Panc1 (cell line): Measurements from ENCODE around the gene UBXN2A. TPM values are rescaled to one million over a fixed set of nuclear protein-coding genes. Genes with fewer than 3 reads are reported as not detected.

ENCODE experiments used
- ATAC-seq: fragments of 200-7000 bp; cut with Tn5 transposase; 2 replicates; pipeline ENCODE4 v1.9.1; 2020; ENCODE audit warnings: mild to moderate bottlenecking, moderate library complexity
- BruUV-seq: library from RNA; stranded (reverse); fragments of 400-500 nt; replicated peaks from 2 replicates; lab custom pipeline; 2021; lab: Mats Ljungman, UMichigan
- CTCF ChIA-PET: fragments of 300-600 bp; sonication (Branson Sonifier 250); formaldehyde crosslinking; loops from one replicate; lab custom pipeline; 2022; ENCODE audit warnings: antibody characterized with exemption; lab: Charles Lee
- POLR2A ChIA-PET: fragments of 300-600 bp; sonication (Branson Sonifier 250); formaldehyde crosslinking; loops from one replicate; lab custom pipeline; 2022; ENCODE audit warnings: antibody characterized with exemption; lab: Charles Lee
- DNase-seq: peaks from one replicate; pipeline ENCODE4 v3.0.0-alpha.2; 2010; ENCODE audit warnings: low read depth, low spot score
- H3K27ac ChIP-seq: 2 replicates; pipeline ENCODE4 v1.5.1; 2011; ENCODE audit warnings: mild to moderate bottlenecking, low read length, inconsistent platforms
- H3K27me3 ChIP-seq: fragments of 200-500 bp; sonication (Bioruptor generic); 2 replicates; pipeline ENCODE4 v1.6.0; 2014; ENCODE audit warnings: low read length, inconsistent platforms; ENCODE audit not compliant: control insufficient read depth, insufficient read depth
- H3K36me3 ChIP-seq: fragments of 200-500 bp; sonication (Bioruptor generic); 2 replicates; pipeline ENCODE4 v1.5.1; 2014; ENCODE audit warnings: inconsistent platforms, mild to moderate bottlenecking, low read length, moderate library complexity; ENCODE audit not compliant: control insufficient read depth, insufficient read depth
- H3K4me1 ChIP-seq: 2 replicates; pipeline ENCODE4 v1.5.1; 2011; ENCODE audit warnings: inconsistent platforms, mild to moderate bottlenecking, low read length, moderate library complexity; ENCODE audit not compliant: control insufficient read depth, insufficient read depth
- H3K4me3 ChIP-seq, 2 experiments: 2 replicates each; pipeline ENCODE4 v1.5.1; 2011 to 2012; ENCODE audit warnings: low read depth in 2 of 2, low read length in 2 of 2, mild to moderate bottlenecking in 2 of 2, inconsistent platforms in 1 of 2, moderate library complexity in 1 of 2
- H3K9me3 ChIP-seq: fragments of 200-500 bp; sonication (Bioruptor generic); 2 replicates; pipeline ENCODE4 v1.5.1; 2014; ENCODE audit warnings: low read depth, mild to moderate bottlenecking, inconsistent platforms, low read length, moderate library complexity; ENCODE audit not compliant: control insufficient read depth, insufficient read depth
- POLR2AphosphoS5 ChIP-seq: IDR thresholded peaks from 2 replicates; pipeline ENCODE4 v1.6.1; 2012; ENCODE audit warnings: mild to moderate bottlenecking, low read depth, low read length, moderate library complexity
- SIN3A ChIP-seq: IDR thresholded peaks from 2 replicates; pipeline ENCODE4 v1.6.1; 2012; ENCODE audit warnings: low read depth, mild to moderate bottlenecking, low read length, moderate library complexity, borderline replicate concordance; ENCODE audit not compliant: insufficient read depth
- TCF7L2 ChIP-seq: IDR thresholded peaks from 2 replicates; pipeline ENCODE4 v1.6.1; 2011; ENCODE audit warnings: mild to moderate bottlenecking, low read depth, low read length, inconsistent platforms
- in situ Hi-C: cut with HindIII; loops from 2 replicates; pipeline ENCODE4 v1.10.0; 2016; ENCODE audit warnings: low sequenced_read_pairs, low pct_unique_long_range_greater_than_20kb
- intact Hi-C: fragments of 100-400 bp; cut with micrococcal nuclease; formaldehyde crosslinking; loops from one replicate; pipeline ENCODE4 v1.10.0; 2022; ENCODE audit not compliant: unreplicated experiment
- total RNA-seq: library from RNA; stranded (reverse); gene quantifications from one replicate; pipeline ENCODE4 v1.2.1, GENCODE V29; 2021; ENCODE audit not compliant: unreplicated experiment
- TF ChIP-seq, protein P1 (sequence below), 2 experiments: IDR thresholded peaks; 2 replicates each; pipeline ENCODE4 v1.6.1; 2011 to 2012; ENCODE audit warnings: low read depth in 2 of 2, control low read depth in 1 of 2, low read length in 1 of 2, mild to moderate bottlenecking in 1 of 2, moderate library complexity in 1 of 2; ENCODE audit not compliant: insufficient read depth in 1 of 2
- TF ChIP-seq, protein P2 (sequence below): fragments of 450-650 bp; IDR thresholded peaks from 2 replicates; pipeline ENCODE4 v1.5.1; 2017; ENCODE audit warnings: mild to moderate bottlenecking

Gene UBXN2A
- total RNA-seq, 1 experiment from 2014 or later: 23.3 TPM

DNA sequence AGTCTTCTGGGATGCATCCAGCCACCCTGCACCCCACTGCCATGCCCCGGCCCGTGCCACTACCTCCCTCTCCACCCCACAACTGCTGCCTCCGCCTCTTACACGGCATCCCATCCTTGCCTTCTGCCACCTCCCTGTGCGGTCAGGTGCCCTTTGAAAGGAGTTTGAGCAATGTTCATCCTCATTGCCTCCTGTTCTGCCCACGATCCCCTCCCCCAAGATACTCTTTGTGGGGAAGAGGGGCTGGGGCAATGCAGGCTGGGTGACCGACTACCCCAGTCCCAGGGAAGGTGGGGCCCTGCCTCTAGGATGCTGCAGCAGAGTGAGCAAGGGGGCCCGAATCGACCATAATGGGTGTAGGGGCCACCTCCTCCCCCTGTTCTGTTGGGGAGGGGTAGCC, 78.0 kb downstream of the UBXN2A start:
- Histone ChIP-seq H3K4me1 (peaks cover 20% of the 10 kb centered on the region), H3K27me3 (no peaks in the 10 kb centered on the region), H3K36me3 (no peaks in the 10 kb centered on the region), H3K9me3 (no peaks in the 10 kb centered on the region), H3K27ac (no peak overlapping the region), H3K4me3 (no peak overlapping the region)
- BruUV-seq: no TSS peak
- intact Hi-C loops: no loop called here
- TF ChIP-seq SIN3A: no peak
- no peak for TF ChIP-seq POLR2AphosphoS5
- TF ChIP-seq TCF7L2: no peak
- TF ChIP-seq, protein P1, sequence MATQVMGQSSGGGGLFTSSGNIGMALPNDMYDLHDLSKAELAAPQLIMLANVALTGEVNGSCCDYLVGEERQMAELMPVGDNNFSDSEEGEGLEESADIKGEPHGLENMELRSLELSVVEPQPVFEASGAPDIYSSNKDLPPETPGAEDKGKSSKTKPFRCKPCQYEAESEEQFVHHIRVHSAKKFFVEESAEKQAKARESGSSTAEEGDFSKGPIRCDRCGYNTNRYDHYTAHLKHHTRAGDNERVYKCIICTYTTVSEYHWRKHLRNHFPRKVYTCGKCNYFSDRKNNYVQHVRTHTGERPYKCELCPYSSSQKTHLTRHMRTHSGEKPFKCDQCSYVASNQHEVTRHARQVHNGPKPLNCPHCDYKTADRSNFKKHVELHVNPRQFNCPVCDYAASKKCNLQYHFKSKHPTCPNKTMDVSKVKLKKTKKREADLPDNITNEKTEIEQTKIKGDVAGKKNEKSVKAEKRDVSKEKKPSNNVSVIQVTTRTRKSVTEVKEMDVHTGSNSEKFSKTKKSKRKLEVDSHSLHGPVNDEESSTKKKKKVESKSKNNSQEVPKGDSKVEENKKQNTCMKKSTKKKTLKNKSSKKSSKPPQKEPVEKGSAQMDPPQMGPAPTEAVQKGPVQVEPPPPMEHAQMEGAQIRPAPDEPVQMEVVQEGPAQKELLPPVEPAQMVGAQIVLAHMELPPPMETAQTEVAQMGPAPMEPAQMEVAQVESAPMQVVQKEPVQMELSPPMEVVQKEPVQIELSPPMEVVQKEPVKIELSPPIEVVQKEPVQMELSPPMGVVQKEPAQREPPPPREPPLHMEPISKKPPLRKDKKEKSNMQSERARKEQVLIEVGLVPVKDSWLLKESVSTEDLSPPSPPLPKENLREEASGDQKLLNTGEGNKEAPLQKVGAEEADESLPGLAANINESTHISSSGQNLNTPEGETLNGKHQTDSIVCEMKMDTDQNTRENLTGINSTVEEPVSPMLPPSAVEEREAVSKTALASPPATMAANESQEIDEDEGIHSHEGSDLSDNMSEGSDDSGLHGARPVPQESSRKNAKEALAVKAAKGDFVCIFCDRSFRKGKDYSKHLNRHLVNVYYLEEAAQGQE (IDR thresholded peaks at IDR 0.05; ENCODE audit: insufficient read depth in 1 of 2, low read depth in 2 of 2, low read length in 1 of 2): no peak
- TF ChIP-seq, protein P2, sequence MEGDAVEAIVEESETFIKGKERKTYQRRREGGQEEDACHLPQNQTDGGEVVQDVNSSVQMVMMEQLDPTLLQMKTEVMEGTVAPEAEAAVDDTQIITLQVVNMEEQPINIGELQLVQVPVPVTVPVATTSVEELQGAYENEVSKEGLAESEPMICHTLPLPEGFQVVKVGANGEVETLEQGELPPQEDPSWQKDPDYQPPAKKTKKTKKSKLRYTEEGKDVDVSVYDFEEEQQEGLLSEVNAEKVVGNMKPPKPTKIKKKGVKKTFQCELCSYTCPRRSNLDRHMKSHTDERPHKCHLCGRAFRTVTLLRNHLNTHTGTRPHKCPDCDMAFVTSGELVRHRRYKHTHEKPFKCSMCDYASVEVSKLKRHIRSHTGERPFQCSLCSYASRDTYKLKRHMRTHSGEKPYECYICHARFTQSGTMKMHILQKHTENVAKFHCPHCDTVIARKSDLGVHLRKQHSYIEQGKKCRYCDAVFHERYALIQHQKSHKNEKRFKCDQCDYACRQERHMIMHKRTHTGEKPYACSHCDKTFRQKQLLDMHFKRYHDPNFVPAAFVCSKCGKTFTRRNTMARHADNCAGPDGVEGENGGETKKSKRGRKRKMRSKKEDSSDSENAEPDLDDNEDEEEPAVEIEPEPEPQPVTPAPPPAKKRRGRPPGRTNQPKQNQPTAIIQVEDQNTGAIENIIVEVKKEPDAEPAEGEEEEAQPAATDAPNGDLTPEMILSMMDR: no peak
- POLR2A ChIA-PET: no interaction called here
- DNase-seq: no peak
- in situ Hi-C loops: no loop called here
- no peak for ATAC-seq
- CTCF ChIA-PET: no interaction called here

DNA sequence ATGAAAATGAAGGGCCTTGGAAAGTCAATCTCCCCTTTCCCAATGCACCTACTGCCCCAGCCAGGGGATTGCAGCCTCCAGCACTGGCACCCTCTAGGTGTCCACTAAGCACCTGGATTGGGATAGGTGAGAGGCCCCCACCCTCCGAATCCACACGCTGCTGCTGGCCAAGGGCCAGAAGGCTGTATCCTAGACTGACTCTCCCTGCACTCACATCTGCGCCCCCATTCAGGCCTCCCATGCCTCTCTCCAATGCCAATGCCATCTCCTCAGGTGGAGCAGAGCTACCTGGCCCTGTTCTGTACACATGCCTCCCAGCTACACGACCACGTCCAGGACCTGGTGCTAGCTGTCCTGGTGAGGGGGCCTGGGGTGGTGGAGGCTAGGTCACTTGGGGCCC, 79.5 kb downstream of the UBXN2A start:
- Histone ChIP-seq H3K4me3 (no peak overlapping the region), H3K4me1 (peaks cover 20% of the 10 kb centered on the region), H3K27me3 (no peaks in the 10 kb centered on the region), H3K36me3 (no peaks in the 10 kb centered on the region), H3K9me3 (no peaks in the 10 kb centered on the region), H3K27ac (no peak overlapping the region)
- CTCF ChIA-PET: no interaction called here
- in situ Hi-C loops: no loop called here
- DNase-seq (no peak), ATAC-seq (no peak)
- POLR2A ChIA-PET: no interaction called here
- TF ChIP-seq TCF7L2: no peak
- no peak for TF ChIP-seq SIN3A
- TF ChIP-seq, protein P1 (IDR thresholded peaks at IDR 0.05; ENCODE audit: insufficient read depth in 1 of 2, low read depth in 2 of 2, low read length in 1 of 2): no peak
- TF ChIP-seq POLR2AphosphoS5: no peak
- TF ChIP-seq, protein P2: no peak
- BruUV-seq: no TSS peak
- intact Hi-C loops: no loop called here
